Measurements from ENCODE around the gene SFXN5.

The SFXN5 gene

DNA sequence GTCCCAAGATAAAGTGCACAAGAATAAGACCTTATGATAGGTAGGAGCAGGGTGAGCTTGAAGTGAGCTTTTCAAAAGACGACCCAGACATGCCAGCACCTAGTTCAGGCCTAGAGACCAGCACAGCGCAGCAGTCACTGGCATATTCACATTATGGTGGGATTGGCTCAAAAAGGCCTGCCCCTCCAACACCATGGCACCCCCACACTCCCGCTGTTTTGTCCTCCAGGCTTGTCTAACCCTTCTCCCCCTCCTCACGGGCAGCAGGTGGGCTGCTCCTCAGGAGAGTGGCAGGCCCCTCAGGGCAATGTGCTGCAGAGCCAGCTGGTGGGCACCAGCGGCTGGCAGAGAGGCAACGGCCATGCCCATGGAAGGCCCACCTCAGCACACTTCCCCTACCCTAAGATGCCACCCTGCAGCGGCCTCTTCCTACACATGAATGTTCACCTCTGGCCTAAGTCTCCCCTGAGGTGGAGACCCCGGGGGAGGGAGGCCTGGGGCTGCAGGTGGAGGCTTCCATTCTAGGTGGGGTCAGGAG is 128.6 kb downstream of the SFXN5 start:
- no peak for DNase-seq (ENCODE audit: low spot score)
- Histone ChIP-seq H3K4me3 (no peak overlapping the region), H3K27ac (no peak overlapping the region)
- TF ChIP-seq, protein P1, sequence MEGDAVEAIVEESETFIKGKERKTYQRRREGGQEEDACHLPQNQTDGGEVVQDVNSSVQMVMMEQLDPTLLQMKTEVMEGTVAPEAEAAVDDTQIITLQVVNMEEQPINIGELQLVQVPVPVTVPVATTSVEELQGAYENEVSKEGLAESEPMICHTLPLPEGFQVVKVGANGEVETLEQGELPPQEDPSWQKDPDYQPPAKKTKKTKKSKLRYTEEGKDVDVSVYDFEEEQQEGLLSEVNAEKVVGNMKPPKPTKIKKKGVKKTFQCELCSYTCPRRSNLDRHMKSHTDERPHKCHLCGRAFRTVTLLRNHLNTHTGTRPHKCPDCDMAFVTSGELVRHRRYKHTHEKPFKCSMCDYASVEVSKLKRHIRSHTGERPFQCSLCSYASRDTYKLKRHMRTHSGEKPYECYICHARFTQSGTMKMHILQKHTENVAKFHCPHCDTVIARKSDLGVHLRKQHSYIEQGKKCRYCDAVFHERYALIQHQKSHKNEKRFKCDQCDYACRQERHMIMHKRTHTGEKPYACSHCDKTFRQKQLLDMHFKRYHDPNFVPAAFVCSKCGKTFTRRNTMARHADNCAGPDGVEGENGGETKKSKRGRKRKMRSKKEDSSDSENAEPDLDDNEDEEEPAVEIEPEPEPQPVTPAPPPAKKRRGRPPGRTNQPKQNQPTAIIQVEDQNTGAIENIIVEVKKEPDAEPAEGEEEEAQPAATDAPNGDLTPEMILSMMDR (IDR thresholded peaks at IDR 0.05), result no peak

DNA sequence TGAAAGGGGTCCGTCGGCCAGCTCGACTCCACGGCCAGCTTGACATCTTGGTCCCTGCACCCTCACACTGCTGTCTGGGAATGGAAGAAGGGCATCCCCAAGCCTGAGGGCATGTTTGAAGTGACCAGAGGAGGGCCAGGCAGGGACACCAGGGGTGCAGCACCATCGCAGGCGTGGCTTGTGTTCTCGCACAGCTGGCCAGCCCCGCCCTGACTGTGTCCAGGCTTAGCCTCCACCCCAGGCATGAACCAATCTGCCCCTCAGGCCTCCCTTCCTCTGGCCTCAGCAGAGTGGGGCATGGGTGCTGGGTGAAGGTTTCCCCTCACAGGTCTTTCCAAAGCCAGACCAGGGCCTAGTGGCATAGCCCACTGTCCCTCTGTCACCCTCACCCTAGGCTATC is 129.2 kb downstream of the SFXN5 start:
- TF ChIP-seq, protein P1 (IDR thresholded peaks at IDR 0.05), result no peak
- no peak for DNase-seq (ENCODE audit: low spot score)
- Histone ChIP-seq H3K4me3 (no peak overlapping the region), H3K27ac (no peak overlapping the region)

DNA sequence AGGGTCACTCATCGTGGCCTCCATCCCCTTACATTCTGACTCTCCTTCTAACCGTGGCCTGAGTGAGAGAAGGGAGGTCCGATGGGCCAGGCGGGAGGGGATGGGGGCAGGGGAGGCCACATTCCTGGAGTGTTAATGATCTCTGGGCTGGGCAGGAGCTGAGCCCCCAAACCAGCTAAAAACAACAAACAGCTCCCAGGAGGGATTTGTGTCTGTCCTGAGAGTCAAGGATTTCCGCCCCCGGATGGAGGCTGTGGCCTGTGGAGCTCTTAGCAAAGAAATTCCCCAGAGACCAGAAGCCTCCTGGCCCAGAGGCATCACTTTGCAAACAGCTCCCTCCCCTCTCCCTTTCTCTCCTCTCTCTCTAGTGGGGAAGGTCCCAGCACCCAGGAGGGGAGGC is 130.7 kb downstream of the SFXN5 start:
- Histone ChIP-seq H3K4me3 (no peak overlapping the region), H3K27ac (no peak overlapping the region)
- no peak for DNase-seq (ENCODE audit: low spot score)
- TF ChIP-seq, protein P1 (IDR thresholded peaks at IDR 0.05), result no peak

DNA sequence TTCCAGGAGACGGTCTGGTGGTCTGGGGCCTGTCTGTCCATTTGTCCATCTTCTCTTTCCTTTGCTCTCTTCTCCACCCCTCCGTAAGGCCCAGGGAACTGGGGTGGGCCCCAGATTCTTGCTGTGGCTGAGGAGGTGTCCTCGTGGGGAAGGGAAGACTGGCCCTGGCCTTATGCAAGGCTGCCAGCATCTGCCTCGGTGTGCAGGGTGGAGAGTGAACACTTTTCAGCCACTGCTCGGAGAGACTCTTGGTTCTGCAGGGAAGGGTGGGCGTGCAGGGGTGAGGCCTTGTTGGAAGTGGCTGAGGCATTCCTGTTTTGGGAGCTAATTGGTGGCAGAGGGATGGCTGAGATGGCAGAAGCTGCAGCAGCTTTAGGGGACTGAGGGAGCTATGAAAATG is 131.2 kb downstream of the SFXN5 start:
- H3K4me3 ChIP-seq, result no peak overlapping the region
- no peak overlapping the region for H3K27ac ChIP-seq
- DNase-seq (ENCODE audit: low spot score), result no peak
- TF ChIP-seq, protein P1 (IDR thresholded peaks at IDR 0.05), result no peak

DNA sequence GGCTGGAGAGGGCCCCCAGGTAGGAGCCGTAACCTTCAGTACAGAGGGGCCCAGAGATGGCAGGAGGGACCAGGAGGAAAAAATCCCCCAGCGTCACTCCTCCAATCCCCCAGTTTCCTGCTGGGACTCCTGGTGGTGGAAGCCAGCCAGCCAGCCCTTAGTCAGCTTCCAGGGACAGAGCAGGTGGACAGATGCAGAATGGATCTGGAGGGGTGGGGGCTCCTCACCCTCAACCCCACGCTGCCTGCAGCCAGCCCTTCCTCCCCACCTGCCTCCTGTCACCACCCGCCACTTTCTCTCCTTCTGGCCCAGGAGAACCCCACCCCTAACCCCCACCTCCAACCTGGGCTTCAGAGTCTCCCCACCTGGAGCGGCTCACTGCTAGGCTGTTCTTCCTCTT is 133.1 kb downstream of the SFXN5 start:
- Histone ChIP-seq H3K27ac (no peak overlapping the region), H3K4me3 (no peak overlapping the region)
- TF ChIP-seq, protein P1 (IDR thresholded peaks at IDR 0.05), result no peak
- DNase-seq (ENCODE audit: low spot score), result no peak

DNA sequence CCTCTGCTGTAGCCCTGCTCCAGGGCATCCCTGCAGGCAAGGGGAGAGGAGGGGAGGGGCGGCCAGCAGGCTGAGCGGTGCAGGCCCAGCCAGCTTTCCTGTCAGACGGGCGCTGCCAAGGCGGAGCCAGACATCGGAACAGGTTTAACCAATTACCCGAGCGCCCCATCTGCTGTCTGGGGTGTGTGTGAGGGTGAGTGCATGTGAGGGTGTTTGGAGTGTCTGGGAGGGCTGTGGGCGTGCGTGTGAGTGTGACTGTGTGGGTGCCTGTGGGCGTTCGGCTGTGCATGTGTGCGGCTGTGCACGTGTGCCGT is 134.2 kb downstream of the SFXN5 start:
- no peak overlapping the region for H3K27ac ChIP-seq

DNA sequence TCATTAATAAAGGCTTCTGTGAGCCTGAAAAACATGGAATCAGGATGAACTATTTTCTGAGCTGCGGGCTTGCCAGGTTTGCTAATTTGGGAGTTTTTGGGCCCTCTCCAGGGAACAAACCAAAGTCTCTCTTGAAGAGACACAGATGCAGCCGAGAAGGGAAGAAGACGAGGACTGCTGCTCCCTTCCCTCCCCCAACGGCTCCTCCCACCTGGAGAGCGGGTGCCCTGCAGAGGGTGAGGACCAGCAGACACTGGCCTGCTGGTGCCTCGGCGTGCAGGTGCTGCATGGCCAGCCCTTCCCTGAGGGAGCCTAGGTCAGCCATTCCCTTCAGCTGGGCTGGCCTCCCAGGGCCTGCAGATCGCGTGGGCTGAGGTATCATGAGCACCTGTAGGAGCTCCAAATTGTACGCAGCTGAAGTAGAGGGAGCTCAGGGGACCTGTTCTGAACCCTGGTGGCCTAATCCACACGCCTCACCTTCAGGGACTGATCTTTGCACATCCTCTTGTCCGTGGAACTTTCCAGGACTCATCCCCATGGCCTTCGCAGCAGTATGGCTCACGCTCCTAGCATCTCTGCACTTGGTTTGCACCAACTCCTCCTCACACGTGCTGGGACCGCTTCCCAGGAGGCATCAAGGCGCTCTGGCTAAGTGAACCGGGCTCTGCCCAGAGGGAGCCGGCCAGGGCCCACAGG is 134.7 kb downstream of the SFXN5 start:
- no peak for DNase-seq (ENCODE audit: low spot score)
- Histone ChIP-seq H3K4me3 (no peak overlapping the region), H3K27ac (no peak overlapping the region)
- TF ChIP-seq, protein P1 (IDR thresholded peaks at IDR 0.05), result no peak

More for the DNA sequence above, 134.2 kb downstream of the SFXN5 start:
- H3K4me3 ChIP-seq, result no peak overlapping the region
- DNase-seq (ENCODE audit: low spot score), result no peak
- TF ChIP-seq, protein P1 (IDR thresholded peaks at IDR 0.05), result no peak
